Endothelial cell of umbilical vein (primary cell): ENCODE data around the gene SIAH3.

Experiments used
- CTCF ChIP-seq, 2 donors: IDR thresholded peaks; 1 replicate in 1 of 2; 2 replicates in 1 of 2; pipeline ENCODE4 v1.5.1; 2011; ENCODE audit warnings: low read length in 2 of 2, mild to moderate bottlenecking in 2 of 2, moderate library complexity in 2 of 2, control low read depth in 1 of 2, inconsistent platforms in 1 of 2, low read depth in 1 of 2; ENCODE audit not compliant: insufficient read depth in 1 of 2; ENCODE audit errors: extremely low read depth in 1 of 2
- EZH2 ChIP-seq: IDR thresholded peaks from 2 replicates; pipeline ENCODE4 v1.6.1; 2012; ENCODE audit warnings: borderline replicate concordance, low read depth, mild to moderate bottlenecking, moderate library complexity, low read length, inconsistent platforms; ENCODE audit not compliant: severe bottlenecking
- FOS ChIP-seq: IDR thresholded peaks from 2 replicates; pipeline ENCODE4 v1.6.1; 2011; ENCODE audit warnings: mild to moderate bottlenecking, low read length, moderate library complexity, borderline replicate concordance; ENCODE audit not compliant: insufficient read depth
- GATA2 ChIP-seq: IDR thresholded peaks from 2 replicates; pipeline ENCODE4 v1.7.0; 2011; ENCODE audit warnings: low read depth, mild to moderate bottlenecking, moderate library complexity, mixed read lengths, low read length; ENCODE audit not compliant: insufficient read length, insufficient read depth
- JUN ChIP-seq: IDR thresholded peaks from 2 replicates; pipeline ENCODE4 v1.6.1; 2011; ENCODE audit warnings: borderline replicate concordance, low read depth; ENCODE audit not compliant: insufficient read length, insufficient read depth
- MAX ChIP-seq: IDR thresholded peaks from 2 replicates; pipeline ENCODE4 v1.6.1; 2011; ENCODE audit not compliant: insufficient read depth, insufficient read length
- MYC ChIP-seq: IDR thresholded peaks from one replicate; pipeline ENCODE4 v1.6.1; 2011; ENCODE audit warnings: mild to moderate bottlenecking, low read depth, low read length
- POLR2A ChIP-seq: IDR thresholded peaks from 2 replicates; pipeline ENCODE4 v1.6.1; 2012; ENCODE audit warnings: low read depth, mild to moderate bottlenecking, control low read depth, low read length
- POLR2AphosphoS5 ChIP-seq: IDR thresholded peaks from 2 replicates; pipeline ENCODE4 v1.6.1; 2012; ENCODE audit warnings: low read depth, mild to moderate bottlenecking, control low read depth, low read length, moderate library complexity; ENCODE audit not compliant: insufficient read depth

- TF ChIP-seq MAX = no peak
- no peak for TF ChIP-seq CTCF (IDR thresholded peaks at IDR 0.05; ENCODE audit: extremely low read depth in 1 of 2, insufficient read depth in 1 of 2, low read depth in 1 of 2, low read length in 2 of 2)
- TF ChIP-seq POLR2AphosphoS5 = no peak
- no peak for TF ChIP-seq POLR2A
- TF ChIP-seq EZH2 = no peak
- no peak for TF ChIP-seq FOS
- no peak for TF ChIP-seq JUN
- TF ChIP-seq MYC = no peak
- no peak for TF ChIP-seq GATA2
Measured at GRCh38 chr13:45870232-45870631, 18.7 kb upstream of the SIAH3 start.
